Calu3 (cell line): Measurements from ENCODE around the gene EIF4A2. TPM values are rescaled to one million over a fixed set of nuclear protein-coding genes. Genes with fewer than 3 reads are reported as not detected.
"Not testable (repeated sequence)": the region's sequence is repeated elsewhere in the genome, so short reads cannot be mapped to it uniquely, and the experiment has no call there.

Experiments
- BruUV-seq: library from RNA; stranded (reverse); fragments of 400-500 nt; replicated peaks from 2 replicates; lab custom pipeline; 2021; lab: Mats Ljungman, UMichigan
- CTCF ChIA-PET: fragments of 300-600 bp; sonication (Branson Sonifier 250); formaldehyde crosslinking; loops from one replicate; lab custom pipeline; 2022; ENCODE audit warnings: antibody characterized with exemption; lab: Charles Lee
- DNase-seq: peaks from one replicate; pipeline ENCODE4 v3.0.0; 2022
- H3K27ac Mint-ChIP-seq: one replicate; pipeline ENCODE4 v1.8.0; 2022; ENCODE audit warnings: mixed read lengths; ENCODE audit not compliant: unreplicated experiment
- H3K27me3 Mint-ChIP-seq: one replicate; pipeline ENCODE4 v1.8.0; 2022; ENCODE audit warnings: mixed read lengths; ENCODE audit not compliant: unreplicated experiment
- H3K36me3 Mint-ChIP-seq: one replicate; pipeline ENCODE4 v1.8.0; 2022; ENCODE audit warnings: mild to moderate bottlenecking, moderate library complexity, mixed read lengths; ENCODE audit not compliant: insufficient read depth, unreplicated experiment
- H3K4me1 Mint-ChIP-seq: one replicate; pipeline ENCODE4 v1.8.0; 2022; ENCODE audit warnings: mild to moderate bottlenecking, low read depth, mixed read lengths; ENCODE audit not compliant: unreplicated experiment
- H3K4me3 Mint-ChIP-seq: one replicate; pipeline ENCODE4 v1.8.0; 2022; ENCODE audit warnings: mild to moderate bottlenecking, low read depth, moderate library complexity, mixed read lengths; ENCODE audit not compliant: unreplicated experiment
- H3K9me3 Mint-ChIP-seq: one replicate; pipeline ENCODE4 v1.8.0; 2022; ENCODE audit warnings: low read depth, mixed read lengths; ENCODE audit not compliant: unreplicated experiment
- intact Hi-C: fragments of 100-400 bp; cut with micrococcal nuclease; formaldehyde crosslinking; loops from one replicate; pipeline ENCODE4 v1.10.0; 2022; ENCODE audit not compliant: unreplicated experiment
- total RNA-seq: library from RNA; stranded (reverse); gene quantifications from 2 replicates; pipeline ENCODE4 v1.2.3, GENCODE V29; 2022
- TF ChIP-seq, protein P1 (sequence below): fragments of 200-600 bp; IDR thresholded peaks from one replicate; pipeline ENCODE4 v1.8.0; 2022; ENCODE audit warnings: antibody characterized with exemption; ENCODE audit not compliant: unreplicated experiment

The EIF4A2 gene
- total RNA-seq, 1 experiment from 2014 or later, result 593 TPM

DNA sequence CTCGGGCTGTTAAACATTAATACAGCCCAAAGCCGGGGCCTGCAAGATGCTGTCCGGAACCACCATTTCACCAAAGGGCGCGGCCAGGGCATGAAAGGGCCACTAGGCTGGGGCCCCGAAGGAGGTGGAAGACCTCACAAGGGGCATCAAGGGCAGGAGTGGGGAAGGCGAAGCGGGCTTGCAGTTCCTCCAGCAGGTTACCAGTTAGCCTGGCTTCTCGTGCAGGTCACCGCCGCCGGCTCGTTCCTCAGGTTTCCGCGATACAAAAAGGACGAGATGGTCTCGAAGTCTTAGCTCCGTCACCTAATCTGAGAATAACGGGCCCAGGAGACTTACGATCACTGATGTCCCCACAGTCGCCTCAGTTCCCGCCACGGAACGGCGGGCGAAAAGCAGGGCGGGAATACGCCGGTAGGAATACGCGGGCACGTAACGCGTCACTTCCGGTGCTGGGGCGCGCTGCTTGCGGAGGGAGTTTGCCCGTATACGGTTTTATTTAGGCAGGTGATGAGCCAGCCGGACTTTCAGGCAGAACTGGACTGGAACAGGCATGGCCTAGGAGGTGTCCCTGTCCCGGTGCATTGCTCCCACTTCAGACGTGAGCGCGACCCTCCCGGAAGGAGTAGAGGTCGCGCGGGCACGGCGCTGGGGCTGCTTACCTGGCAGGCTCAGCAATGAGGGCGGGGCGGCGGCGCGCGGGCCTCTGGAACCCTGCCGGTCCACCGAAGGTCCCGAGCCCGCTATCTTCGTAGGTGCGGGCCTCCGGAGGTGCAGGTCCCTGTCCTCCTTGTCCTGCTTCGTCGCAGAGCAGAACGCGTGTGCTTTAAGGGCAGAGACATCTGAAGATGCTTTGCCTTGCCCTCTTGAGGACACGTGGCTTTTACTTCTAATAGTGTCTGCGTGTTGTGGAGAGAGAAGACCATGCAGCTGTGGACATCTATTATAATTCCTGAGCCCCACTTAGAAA, 23.0 kb downstream of the EIF4A2 start, which contains the start of gene RFC4:
Gene RFC4, minus strand, starts transcription at position 394 of the 967 bp plus-strand sequence. CDS start 1,769 bp downstream, outside the sequence.
- intact Hi-C loops, result loop anchor here (1.0 kb wide), 1 partner anchor 236 kb away; the partner anchor contains the start of gene DNAJB11
- CTCF ChIA-PET, result interaction anchor here (1.1 kb wide), 1 partner anchor 14 kb away, joined by 3 read pairs; no protein-coding TSS in a partner anchor
- Mint-ChIP-seq H3K4me3 (peak within 1 kb of the TSS; percentile 95), H3K27ac (peak within 1 kb of the TSS; percentile 90), H3K36me3 (peaks cover 52% of the 10 kb centered on the region), H3K4me1 (peaks cover 19% of the 10 kb centered on the region), H3K27me3 (no peaks in the 10 kb centered on the region), H3K9me3 (no peaks in the 10 kb centered on the region)
- peak; percentile 95 for DNase-seq
- BruUV-seq, result TSS peak; percentile 98
- TF ChIP-seq, protein P1, sequence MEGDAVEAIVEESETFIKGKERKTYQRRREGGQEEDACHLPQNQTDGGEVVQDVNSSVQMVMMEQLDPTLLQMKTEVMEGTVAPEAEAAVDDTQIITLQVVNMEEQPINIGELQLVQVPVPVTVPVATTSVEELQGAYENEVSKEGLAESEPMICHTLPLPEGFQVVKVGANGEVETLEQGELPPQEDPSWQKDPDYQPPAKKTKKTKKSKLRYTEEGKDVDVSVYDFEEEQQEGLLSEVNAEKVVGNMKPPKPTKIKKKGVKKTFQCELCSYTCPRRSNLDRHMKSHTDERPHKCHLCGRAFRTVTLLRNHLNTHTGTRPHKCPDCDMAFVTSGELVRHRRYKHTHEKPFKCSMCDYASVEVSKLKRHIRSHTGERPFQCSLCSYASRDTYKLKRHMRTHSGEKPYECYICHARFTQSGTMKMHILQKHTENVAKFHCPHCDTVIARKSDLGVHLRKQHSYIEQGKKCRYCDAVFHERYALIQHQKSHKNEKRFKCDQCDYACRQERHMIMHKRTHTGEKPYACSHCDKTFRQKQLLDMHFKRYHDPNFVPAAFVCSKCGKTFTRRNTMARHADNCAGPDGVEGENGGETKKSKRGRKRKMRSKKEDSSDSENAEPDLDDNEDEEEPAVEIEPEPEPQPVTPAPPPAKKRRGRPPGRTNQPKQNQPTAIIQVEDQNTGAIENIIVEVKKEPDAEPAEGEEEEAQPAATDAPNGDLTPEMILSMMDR, result peak; percentile 29

DNA sequence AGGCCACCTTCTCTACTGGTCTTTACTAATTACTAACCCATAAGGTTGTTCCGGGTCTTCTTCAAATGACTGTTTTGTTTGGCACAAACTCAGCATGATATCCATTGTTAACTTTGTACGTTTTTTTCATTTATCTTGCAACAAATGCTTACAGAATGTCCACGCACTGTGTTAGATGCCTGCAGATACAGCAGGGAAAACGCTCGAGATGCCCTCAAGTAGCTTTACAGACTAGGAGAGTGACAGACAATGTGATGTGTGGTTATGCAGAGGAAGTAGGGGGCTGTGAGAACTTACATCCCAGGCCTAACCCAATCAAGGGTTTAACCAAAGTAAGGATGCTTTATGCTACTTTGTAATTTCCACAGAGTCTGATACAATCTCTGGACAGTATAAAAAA, 23.9 kb downstream of the EIF4A2 start:
- H3K27ac Mint-ChIP-seq, result peak overlapping the region; percentile 90
- H3K9me3 Mint-ChIP-seq, result no peaks in the 10 kb centered on the region
- peak overlapping the region; percentile 95 for H3K4me3 Mint-ChIP-seq
- peaks cover 47% of the 10 kb centered on the region for H3K36me3 Mint-ChIP-seq
- no TSS peak for BruUV-seq
- intact Hi-C loops, result no loop called here
- peaks cover 19% of the 10 kb centered on the region for H3K4me1 Mint-ChIP-seq
- CTCF ChIA-PET, result interaction anchor here (1.1 kb wide), 1 partner anchor 14 kb away, joined by 3 read pairs; no protein-coding TSS in a partner anchor
- no peak for DNase-seq
- TF ChIP-seq, protein P1, result no peak
- no peaks in the 10 kb centered on the region for H3K27me3 Mint-ChIP-seq

DNA sequence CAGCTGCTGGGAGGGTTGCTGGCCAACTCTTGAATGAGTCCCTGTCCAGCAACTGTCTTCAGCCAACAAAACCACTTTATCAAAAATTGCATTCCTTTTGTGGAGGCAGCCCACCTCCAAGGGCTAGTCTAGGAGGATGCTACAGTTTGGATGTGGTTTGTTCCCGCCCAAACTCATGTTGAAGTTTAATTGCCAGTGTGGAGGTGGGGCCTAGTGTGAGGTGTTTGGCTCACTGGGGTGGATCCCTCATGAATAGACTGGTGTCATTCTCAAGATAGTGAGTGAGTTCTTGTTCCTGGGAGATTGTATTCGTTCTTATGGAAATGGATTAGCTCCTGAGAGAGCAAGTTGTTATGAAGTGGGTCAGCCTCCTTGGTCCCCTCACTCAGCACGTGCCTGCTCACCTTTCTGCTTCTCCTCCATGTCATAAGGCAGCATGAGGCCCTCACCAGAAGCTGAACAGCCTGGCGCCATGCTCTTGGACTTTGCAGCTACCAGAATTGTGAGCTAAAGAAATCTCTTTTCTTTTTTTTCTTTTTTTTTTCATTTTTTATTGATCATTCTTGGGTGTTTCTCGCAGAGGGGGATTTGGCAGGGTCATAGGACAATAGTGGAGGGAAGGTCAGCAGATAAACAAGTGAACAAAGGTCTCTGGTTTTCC, 27.1 kb downstream of the EIF4A2 start:
- BruUV-seq, result no TSS peak
- Mint-ChIP-seq H3K4me1 (peaks cover 19% of the 10 kb centered on the region), H3K9me3 (no peaks in the 10 kb centered on the region), H3K4me3 (no peak overlapping the region), H3K36me3 (peaks cover 19% of the 10 kb centered on the region), H3K27me3 (no peaks in the 10 kb centered on the region), H3K27ac (no peak overlapping the region)
- CTCF ChIA-PET, result no interaction called here
- DNase-seq, result no peak
- TF ChIP-seq, protein P1, result no peak
- intact Hi-C loops, result no loop called here

GRCh38 chr3:186811313-186811712, 27.9 kb downstream of the EIF4A2 start:
- intact Hi-C loops, H3K27ac Mint-ChIP-seq, H3K27me3 Mint-ChIP-seq, H3K4me3 Mint-ChIP-seq, H3K9me3 Mint-ChIP-seq, BruUV-seq, DNase-seq, CTCF ChIA-PET: not testable (repeated sequence)
- Mint-ChIP-seq H3K4me1 (peaks cover 19% of the 10 kb centered on the region), H3K36me3 (peaks cover 11% of the 10 kb centered on the region)
